Measurements from ENCODE around the gene CISD3. TPM values are rescaled to one million over a fixed set of nuclear protein-coding genes. Genes with fewer than 3 reads are reported as not detected.

The CISD3 gene
- total RNA-seq, 2 donors from 2014 or later, result 8.9 to 11.2 TPM

DNA sequence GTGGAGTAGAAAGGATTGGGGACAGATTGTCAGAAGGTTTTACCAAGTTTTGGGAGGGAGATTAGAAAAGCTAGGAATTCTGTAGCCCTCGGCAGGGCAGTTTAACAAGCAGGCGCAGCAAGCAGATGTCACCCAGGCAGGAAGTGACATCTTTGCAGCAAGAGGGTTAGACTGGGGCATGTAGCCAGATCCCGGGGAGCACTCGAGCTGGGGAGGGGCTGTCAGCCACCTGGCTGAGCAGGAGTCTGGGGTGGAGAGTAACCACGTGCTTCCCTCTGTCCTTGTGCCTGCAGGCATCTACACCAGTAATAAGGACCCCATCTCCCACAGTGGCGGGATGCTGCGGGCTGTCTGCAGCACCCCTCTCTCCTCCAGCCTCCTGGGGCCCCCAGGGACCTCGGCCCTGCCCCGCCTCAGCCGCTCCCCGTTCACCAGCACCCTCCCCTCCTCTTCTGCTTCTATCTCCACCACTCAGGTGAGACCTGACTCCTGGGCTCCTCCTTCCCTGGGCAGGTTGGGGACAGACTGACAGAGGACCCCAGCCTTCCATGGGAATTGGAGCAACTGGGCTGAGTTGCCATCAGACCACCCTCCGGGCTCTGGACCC lies 12.9 kb upstream of the CISD3 start:
- Histone ChIP-seq H3K4me1 (ENCODE audit: control insufficient read depth, insufficient read depth, low read length) (no peaks in the 10 kb centered on the region), H3K27ac (ENCODE audit: low read depth, low read length) (no peak overlapping the region), H3K9ac (ENCODE audit: extremely low read depth, low read length, poor library complexity, severe bottlenecking) (no peak overlapping the region), H3K36me3 (ENCODE audit: control insufficient read depth, insufficient read depth, low read length) (peaks cover 66% of the 10 kb centered on the region), H3K9me3 (ENCODE audit: control insufficient read depth, low read length) (no peaks in the 10 kb centered on the region), H3K27me3 (ENCODE audit: control insufficient read depth, insufficient read depth, low read length, poor library complexity, severe bottlenecking) (no peaks in the 10 kb centered on the region), H3K4me3 (ENCODE audit: low read length) (no peak overlapping the region)
- Mint-ChIP-seq H3K4me1 (peaks cover 2% of the 10 kb centered on the region), H3K9me3 (no peaks in the 10 kb centered on the region), H3K4me3 (no peak overlapping the region), H3K27me3 (ENCODE audit: insufficient read depth) (peaks cover 3% of the 10 kb centered on the region), H3K27ac (no peak overlapping the region), H3K36me3 (ENCODE audit: low read depth) (peaks cover 53% of the 10 kb centered on the region)
- TF ChIP-seq, protein P1, sequence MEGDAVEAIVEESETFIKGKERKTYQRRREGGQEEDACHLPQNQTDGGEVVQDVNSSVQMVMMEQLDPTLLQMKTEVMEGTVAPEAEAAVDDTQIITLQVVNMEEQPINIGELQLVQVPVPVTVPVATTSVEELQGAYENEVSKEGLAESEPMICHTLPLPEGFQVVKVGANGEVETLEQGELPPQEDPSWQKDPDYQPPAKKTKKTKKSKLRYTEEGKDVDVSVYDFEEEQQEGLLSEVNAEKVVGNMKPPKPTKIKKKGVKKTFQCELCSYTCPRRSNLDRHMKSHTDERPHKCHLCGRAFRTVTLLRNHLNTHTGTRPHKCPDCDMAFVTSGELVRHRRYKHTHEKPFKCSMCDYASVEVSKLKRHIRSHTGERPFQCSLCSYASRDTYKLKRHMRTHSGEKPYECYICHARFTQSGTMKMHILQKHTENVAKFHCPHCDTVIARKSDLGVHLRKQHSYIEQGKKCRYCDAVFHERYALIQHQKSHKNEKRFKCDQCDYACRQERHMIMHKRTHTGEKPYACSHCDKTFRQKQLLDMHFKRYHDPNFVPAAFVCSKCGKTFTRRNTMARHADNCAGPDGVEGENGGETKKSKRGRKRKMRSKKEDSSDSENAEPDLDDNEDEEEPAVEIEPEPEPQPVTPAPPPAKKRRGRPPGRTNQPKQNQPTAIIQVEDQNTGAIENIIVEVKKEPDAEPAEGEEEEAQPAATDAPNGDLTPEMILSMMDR (conservative IDR thresholded peaks at IDR 0.05), result no peak
- 83 to 94% methylated on average over 4 to 12 of the region's 12 CpGs for WGBS, 2 experiments (ENCODE audit: insufficient coverage in 1 of 2, insufficient read length in 1 of 2)
- DNase-seq, result no peak

DNA sequence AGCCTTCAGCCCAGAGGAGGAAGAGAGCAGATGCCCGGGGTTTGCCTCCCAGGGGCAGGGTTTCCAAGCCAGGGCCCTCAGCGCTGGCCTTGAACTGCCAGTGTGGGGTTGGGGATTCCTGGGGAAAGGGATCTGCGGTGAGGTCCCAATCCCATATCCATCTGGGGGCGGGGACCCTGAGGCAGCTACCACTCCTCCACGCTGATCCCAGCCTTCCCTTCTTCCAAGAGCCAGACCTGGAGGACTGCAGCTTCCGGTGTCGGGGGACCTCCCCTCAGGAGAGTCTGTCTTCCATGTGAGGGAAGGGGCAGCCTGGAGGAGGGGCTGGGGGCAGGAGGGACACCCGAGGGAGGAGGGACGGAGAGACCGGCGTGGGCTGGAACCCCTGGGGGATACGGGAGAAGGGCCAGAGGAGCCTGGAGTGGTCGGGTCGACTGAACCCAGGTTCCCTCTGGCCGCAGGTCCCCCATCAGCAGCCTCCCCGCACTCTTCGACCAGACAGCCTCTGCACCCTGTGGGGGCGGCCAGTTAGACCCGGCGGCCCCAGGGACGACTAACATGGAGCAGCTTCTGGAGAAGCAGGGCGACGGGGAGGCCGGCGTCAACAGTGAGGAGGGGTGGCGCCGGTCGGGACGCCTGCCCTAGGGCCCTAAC lies 10.7 kb upstream of the CISD3 start:
- H3K9ac ChIP-seq (ENCODE audit: extremely low read depth, low read length, poor library complexity, severe bottlenecking), result no peak overlapping the region
- DNase-seq, result peak; percentile 87
- H3K4me1 ChIP-seq (ENCODE audit: control insufficient read depth, insufficient read depth, low read length), result no peaks in the 10 kb centered on the region
- no peaks in the 10 kb centered on the region for H3K9me3 ChIP-seq (ENCODE audit: control insufficient read depth, low read length)
- H3K36me3 ChIP-seq (ENCODE audit: control insufficient read depth, insufficient read depth, low read length), result peaks cover 60% of the 10 kb centered on the region
- no peak overlapping the region for H3K27ac Mint-ChIP-seq
- TF ChIP-seq, protein P1 (conservative IDR thresholded peaks at IDR 0.05), result no peak
- peaks cover 54% of the 10 kb centered on the region for H3K36me3 Mint-ChIP-seq (ENCODE audit: low read depth)
- no peaks in the 10 kb centered on the region for H3K9me3 Mint-ChIP-seq
- H3K27me3 ChIP-seq (ENCODE audit: control insufficient read depth, insufficient read depth, low read length, poor library complexity, severe bottlenecking), result no peaks in the 10 kb centered on the region
- 67 to 90% methylated on average over 15 to 29 of the region's 29 CpGs for WGBS, 2 experiments (ENCODE audit: insufficient coverage in 1 of 2, insufficient read length in 1 of 2)
- peak overlapping the region; percentile 39 for H3K4me3 ChIP-seq (ENCODE audit: low read length)
- peaks cover 3% of the 10 kb centered on the region for H3K27me3 Mint-ChIP-seq (ENCODE audit: insufficient read depth)
- H3K4me1 Mint-ChIP-seq, result peaks cover 2% of the 10 kb centered on the region
- H3K27ac ChIP-seq (ENCODE audit: low read depth, low read length), result no peak overlapping the region
- H3K4me3 Mint-ChIP-seq, result peak overlapping the region; percentile 41

- 71 to 80% methylated on average over 25 to 39 of the region's 39 CpGs for WGBS, 2 experiments (ENCODE audit: insufficient coverage in 1 of 2, insufficient read length in 1 of 2)
- peak; percentile 96 for DNase-seq
- H3K4me3 ChIP-seq (ENCODE audit: low read length), result no peak overlapping the region
These were observed 10.0 kb upstream of the CISD3 start for GRCh38 chr17:38719943-38720641.

More at GRCh38 chr17:38719943-38720641, 10.0 kb upstream of the CISD3 start:
- Mint-ChIP-seq H3K4me1 (peaks cover 2% of the 10 kb centered on the region), H3K27ac (no peak overlapping the region), H3K27me3 (ENCODE audit: insufficient read depth) (peaks cover 3% of the 10 kb centered on the region), H3K9me3 (no peaks in the 10 kb centered on the region), H3K36me3 (ENCODE audit: low read depth) (peaks cover 57% of the 10 kb centered on the region), H3K4me3 (peak overlapping the region; percentile 41)
- Histone ChIP-seq H3K9me3 (ENCODE audit: control insufficient read depth, low read length) (no peaks in the 10 kb centered on the region), H3K27ac (ENCODE audit: low read depth, low read length) (no peak overlapping the region), H3K36me3 (ENCODE audit: control insufficient read depth, insufficient read depth, low read length) (peaks cover 63% of the 10 kb centered on the region), H3K9ac (ENCODE audit: extremely low read depth, low read length, poor library complexity, severe bottlenecking) (no peak overlapping the region), H3K4me1 (ENCODE audit: control insufficient read depth, insufficient read depth, low read length) (no peaks in the 10 kb centered on the region), H3K27me3 (ENCODE audit: control insufficient read depth, insufficient read depth, low read length, poor library complexity, severe bottlenecking) (no peaks in the 10 kb centered on the region)
- TF ChIP-seq, protein P1 (conservative IDR thresholded peaks at IDR 0.05), result no peak
